ENCODE data around the gene TDG.

GRCh38 chr12:103973909-103974308 lies 8.2 kb downstream of the TDG start:
- TF ChIP-seq CTCF (IDR thresholded peaks at IDR 0.05): no peak
- no peak for TF ChIP-seq POLR2A (IDR thresholded peaks at IDR 0.05)

Data from esophagus squamous epithelium (tissue), 4 donors.